Endothelial cell of umbilical vein (primary cell): ENCODE measurements around the gene WDR48. TPM values are rescaled to one million over a fixed set of nuclear protein-coding genes. Genes with fewer than 3 reads are reported as not detected.

ENCODE experiments used
- BruUV-seq: library from RNA; stranded (reverse); fragments of 400-500 nt; replicated peaks from 2 replicates; lab custom pipeline; 2021; lab: Mats Ljungman, UMichigan
- CTCF ChIA-PET: fragments of 300-600, 350-600 bp; sonication (Branson Sonifier 250); formaldehyde crosslinking; loops from one replicate; lab custom pipeline; 2021; ENCODE audit warnings: antibody characterized with exemption, inconsistent platforms; lab: Charles Lee
- POLR2A ChIA-PET: fragments of 300-600, 350-600 bp; sonication (Branson Sonifier 250); formaldehyde crosslinking; loops from one replicate; lab custom pipeline; 2021; ENCODE audit warnings: antibody characterized with exemption, inconsistent platforms; lab: Charles Lee
- DNase-seq: peaks from one replicate; pipeline ENCODE4 v3.0.0-alpha.2; 2011; ENCODE audit warnings: low read depth, low spot score
- FAIRE-seq: peaks from 2 replicates; lab custom pipeline; 2011; peaks lifted over from hg19 to GRCh38; lab: Jason Lieb, UNC
- H2AFZ ChIP-seq: 2 replicates; pipeline ENCODE4 v1.6.0; 2012; ENCODE audit warnings: low read depth, low read length, control low read depth, inconsistent platforms
- H3K27ac ChIP-seq: 2 replicates; pipeline ENCODE4 v1.5.1; 2011; ENCODE audit warnings: low read depth, mild to moderate bottlenecking, control low read depth, low read length, moderate library complexity; ENCODE audit not compliant: insufficient read depth
- H3K27me3 ChIP-seq, 2 experiments: 2 replicates each; pipeline versions ENCODE4 v1.6.0 to v1.6.1; 2011; ENCODE audit warnings: low read length in 2 of 2, mixed read lengths in 1 of 2; ENCODE audit not compliant: control insufficient read depth in 2 of 2, insufficient read depth in 2 of 2
- H3K36me3 ChIP-seq, 2 experiments: 2 replicates in 1 of 2; 3 replicates in 1 of 2; pipeline ENCODE4 v1.5.1; 2011; ENCODE audit warnings: low read length in 2 of 2, mild to moderate bottlenecking in 1 of 2, moderate library complexity in 1 of 2; ENCODE audit not compliant: control insufficient read depth in 2 of 2, insufficient read depth in 2 of 2; ENCODE audit errors: extremely low read depth in 1 of 2
- H3K4me1 ChIP-seq: 3 replicates; pipeline ENCODE4 v1.5.1; 2011; ENCODE audit warnings: mild to moderate bottlenecking, low read length; ENCODE audit not compliant: control insufficient read depth, insufficient read depth; ENCODE audit errors: extremely low read depth
- H3K4me2 ChIP-seq: 2 replicates; pipeline ENCODE4 v1.6.1; 2011; ENCODE audit warnings: low read length, control low read depth, mixed read lengths; ENCODE audit not compliant: insufficient read depth
- H3K4me3 ChIP-seq, 3 experiments: fragments of 200-600 bp in 1 of 3; sonication (generic), shearing (Covaris generic) in 1 of 3; replicated peaks in 1 of 3; 2 replicates each; pipeline ENCODE4 v1.5.1; 2011 to 2016; ENCODE audit warnings: control low read depth in 3 of 3, low read length in 3 of 3, mild to moderate bottlenecking in 2 of 3, inconsistent platforms in 1 of 3, low read depth in 1 of 3, moderate library complexity in 1 of 3; ENCODE audit not compliant: insufficient read depth in 1 of 3
- H3K79me2 ChIP-seq: 2 replicates; pipeline ENCODE4 v1.6.0; 2012; ENCODE audit warnings: low read length, inconsistent platforms; ENCODE audit not compliant: control insufficient read depth, insufficient read depth
- H3K9ac ChIP-seq: replicated peaks from 2 replicates; pipeline ENCODE3; 2011; ENCODE audit warnings: low read length, control low read depth; ENCODE audit not compliant: insufficient read depth; ENCODE audit errors: extremely low read depth
- H3K9me1 ChIP-seq: replicated peaks from 3 replicates; pipeline ENCODE4 v1.6.0; 2011; ENCODE audit warnings: mild to moderate bottlenecking, low read length; ENCODE audit not compliant: control insufficient read depth, insufficient read depth; ENCODE audit errors: extremely low read depth
- H3K9me3 ChIP-seq: replicated peaks from 2 replicates; pipeline ENCODE4 v1.5.1; 2012; ENCODE audit warnings: low read length, inconsistent platforms; ENCODE audit not compliant: control insufficient read depth, insufficient read depth
- H4K20me1 ChIP-seq: replicated peaks from 2 replicates; pipeline ENCODE3; 2011; ENCODE audit warnings: mild to moderate bottlenecking, low read length; ENCODE audit not compliant: control insufficient read depth, insufficient read depth; ENCODE audit errors: extremely low read depth
- CTCF ChIP-seq, 2 donors: IDR thresholded peaks; 1 replicate in 1 of 2; 2 replicates in 1 of 2; pipeline ENCODE4 v1.5.1; 2011; ENCODE audit warnings: low read length in 2 of 2, mild to moderate bottlenecking in 2 of 2, moderate library complexity in 2 of 2, control low read depth in 1 of 2, inconsistent platforms in 1 of 2, low read depth in 1 of 2; ENCODE audit not compliant: insufficient read depth in 1 of 2; ENCODE audit errors: extremely low read depth in 1 of 2
- EZH2 ChIP-seq: IDR thresholded peaks from 2 replicates; pipeline ENCODE4 v1.6.1; 2012; ENCODE audit warnings: borderline replicate concordance, low read depth, mild to moderate bottlenecking, moderate library complexity, low read length, inconsistent platforms; ENCODE audit not compliant: severe bottlenecking
- GATA2 ChIP-seq: IDR thresholded peaks from 2 replicates; pipeline ENCODE4 v1.7.0; 2011; ENCODE audit warnings: low read depth, mild to moderate bottlenecking, moderate library complexity, mixed read lengths, low read length; ENCODE audit not compliant: insufficient read length, insufficient read depth
- JUN ChIP-seq: IDR thresholded peaks from 2 replicates; pipeline ENCODE4 v1.6.1; 2011; ENCODE audit warnings: borderline replicate concordance, low read depth; ENCODE audit not compliant: insufficient read length, insufficient read depth
- MYC ChIP-seq: IDR thresholded peaks from one replicate; pipeline ENCODE4 v1.6.1; 2011; ENCODE audit warnings: mild to moderate bottlenecking, low read depth, low read length
- dilution Hi-C: fragments of 300-500 bp; cut with MboI; formaldehyde crosslinking; loops from one replicate; pipeline ENCODE4 v1.15.0; 2019; ENCODE audit warnings: low sequenced_read_pairs; ENCODE audit not compliant: extremely low pct_ligation_motif_present
- intact Hi-C: fragments of 100-400 bp; cut with micrococcal nuclease; formaldehyde crosslinking; loops from one replicate; pipeline ENCODE4 v1.10.0; 2022
- polyA plus RNA-seq, 4 experiments: library from polyadenylated mRNA; depleted of rRNA in 3 of 4; stranded (reverse) in 3 of 4; unstranded in 1 of 4; fragments of >200 nt; gene quantifications; 2 replicates each; pipeline versions ENCODE4 v1.2.1 to v1.2.3, GENCODE V29; 2011 to 2012; ENCODE audit warnings: missing spikeins in 1 of 4
- total RNA-seq: library from RNA; stranded (reverse); gene quantifications from 2 replicates; pipeline ENCODE4 v1.2.3, GENCODE V29; 2021

WDR48 gene
- total and polyA plus RNA-seq, 2 donors (not counting 3 experiments of a cell fraction or from before 2014, with no cell fraction given): 13.7 to 25.3 TPM

- no peaks in the 10 kb centered on the region for H3K27me3 ChIP-seq
- no TSS peak for BruUV-seq
- ChIA-PET POLR2A (no interaction called here), CTCF (interaction anchor here (1.7 to 11.3 kb wide), 2 partner anchors 67 to 165 kb away, joined by 3 to 449 read pairs; no protein-coding TSS in a partner anchor)
- H3K9ac ChIP-seq: no peak overlapping the region
- H3K4me1 ChIP-seq: peaks cover 10% of the 10 kb centered on the region
- no peaks in the 10 kb centered on the region for H3K9me3 ChIP-seq
- H3K79me2 ChIP-seq: no peaks in the 10 kb centered on the region
- no peak overlapping the region for H3K4me2 ChIP-seq
- dilution Hi-C loops: no loop called here
- FAIRE-seq (no peak), DNase-seq (no peak)
- intact Hi-C loops: no loop called here
- no peaks in the 10 kb centered on the region for H3K9me1 ChIP-seq
- no peak overlapping the region for H3K4me3 ChIP-seq
- no peaks in the 10 kb centered on the region for H4K20me1 ChIP-seq
- no peak overlapping the region for H2AFZ ChIP-seq
- H3K36me3 ChIP-seq: no peaks in the 10 kb centered on the region
- no peak overlapping the region for H3K27ac ChIP-seq
- TF ChIP-seq MYC: no peak
- no peak for TF ChIP-seq GATA2
- TF ChIP-seq JUN: no peak
- no peak for TF ChIP-seq EZH2
- TF ChIP-seq CTCF (IDR thresholded peaks at IDR 0.05; ENCODE audit: extremely low read depth in 1 of 2, insufficient read depth in 1 of 2, low read depth in 1 of 2, low read length in 2 of 2): no peak
Observed at GRCh38 chr3:39122813-39123212, 71.0 kb downstream of the WDR48 start.
